PC-9 (cell line): ENCODE measurements around the gene ANKRD17.

ENCODE experiments used
- EZH2 ChIP-seq: fragments of 200-600 bp; sonication (generic); IDR thresholded peaks from 2 replicates; pipeline ENCODE4 v1.8.0; 2017; ENCODE audit warnings: antibody characterized with exemption, low read depth
- TF ChIP-seq, protein P1 (sequence below): fragments of 200-600 bp; sonication (generic); conservative IDR thresholded peaks from 2 replicates; pipeline ENCODE4 v1.6.1; 2017; ENCODE audit warnings: mixed run types, antibody characterized with exemption, mild to moderate bottlenecking, moderate library complexity

DNA sequence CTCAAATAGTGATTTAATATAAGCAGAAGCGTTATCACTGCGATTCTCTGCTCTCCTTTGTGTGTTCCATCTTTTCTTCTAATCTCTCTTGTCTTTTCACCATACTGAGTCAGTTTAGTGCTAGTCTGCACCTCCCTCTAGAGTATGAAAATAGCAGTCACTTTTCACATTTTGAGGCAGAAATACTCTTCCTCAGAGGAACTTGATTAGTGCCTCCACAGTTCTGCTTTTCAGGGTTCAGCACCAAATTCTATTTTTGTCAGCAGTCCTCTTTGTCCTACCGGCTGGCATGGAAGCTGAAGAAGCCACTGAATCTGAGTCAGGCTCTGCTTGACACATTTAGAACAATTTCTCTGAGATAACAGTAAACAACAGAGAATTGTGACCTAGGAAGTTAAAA lies 49.7 kb upstream of the ANKRD17 start:
- TF ChIP-seq EZH2 = no peak
- TF ChIP-seq, protein P1, sequence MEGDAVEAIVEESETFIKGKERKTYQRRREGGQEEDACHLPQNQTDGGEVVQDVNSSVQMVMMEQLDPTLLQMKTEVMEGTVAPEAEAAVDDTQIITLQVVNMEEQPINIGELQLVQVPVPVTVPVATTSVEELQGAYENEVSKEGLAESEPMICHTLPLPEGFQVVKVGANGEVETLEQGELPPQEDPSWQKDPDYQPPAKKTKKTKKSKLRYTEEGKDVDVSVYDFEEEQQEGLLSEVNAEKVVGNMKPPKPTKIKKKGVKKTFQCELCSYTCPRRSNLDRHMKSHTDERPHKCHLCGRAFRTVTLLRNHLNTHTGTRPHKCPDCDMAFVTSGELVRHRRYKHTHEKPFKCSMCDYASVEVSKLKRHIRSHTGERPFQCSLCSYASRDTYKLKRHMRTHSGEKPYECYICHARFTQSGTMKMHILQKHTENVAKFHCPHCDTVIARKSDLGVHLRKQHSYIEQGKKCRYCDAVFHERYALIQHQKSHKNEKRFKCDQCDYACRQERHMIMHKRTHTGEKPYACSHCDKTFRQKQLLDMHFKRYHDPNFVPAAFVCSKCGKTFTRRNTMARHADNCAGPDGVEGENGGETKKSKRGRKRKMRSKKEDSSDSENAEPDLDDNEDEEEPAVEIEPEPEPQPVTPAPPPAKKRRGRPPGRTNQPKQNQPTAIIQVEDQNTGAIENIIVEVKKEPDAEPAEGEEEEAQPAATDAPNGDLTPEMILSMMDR = 0 out of 2 replicates have a peak, but pooled peaks have one; percentile 26
